GM10248 (cell line): Measurements from ENCODE around the gene DUSP8.

Experiments used
- CTCF ChIA-PET: fragments of 300-600 bp; sonication (Branson Sonifier 250); formaldehyde crosslinking; extraction: SDS; loops from one replicate; lab custom pipeline; 2021; ENCODE audit warnings: antibody characterized with exemption; lab: Yijun Ruan, JAX
- POLR2A ChIA-PET: fragments of 350-650 bp; sonication (Branson Sonifier 250); formaldehyde crosslinking; extraction: SDS; loops from one replicate; lab custom pipeline; 2020; ENCODE audit warnings: antibody characterized with exemption; lab: Yijun Ruan, JAX
- DNase-seq: peaks from one replicate; pipeline ENCODE4 v3.0.0; 2012; ENCODE audit errors: extremely low spot score
- CTCF ChIP-seq: IDR thresholded peaks from 2 replicates; pipeline ENCODE4 v1.5.1; 2012; ENCODE audit warnings: mild to moderate bottlenecking, low read depth; ENCODE audit errors: extremely low read depth, missing control alignments, control extremely low read depth

DUSP8 gene

GRCh38 chr11:1568441-1568911 lies 3.6 kb downstream of the DUSP8 start:
- DNase-seq, result no peak
- ChIA-PET POLR2A (no interaction called here), CTCF (interaction anchor here (1.3 kb wide), 1 partner anchor 29 kb away, joined by 3 read pairs; no protein-coding TSS in a partner anchor)
- TF ChIP-seq CTCF, result no peak

GRCh38 chr11:1567721-1568100 lies 4.4 kb downstream of the DUSP8 start:
- no peak for DNase-seq
- POLR2A ChIA-PET, result no interaction called here
- no peak for TF ChIP-seq CTCF
- CTCF ChIA-PET, result interaction anchor here (1.3 kb wide), 1 partner anchor 28 kb away, joined by 3 read pairs; no protein-coding TSS in a partner anchor

GRCh38 chr11:1567052-1567720 lies 4.9 kb downstream of the DUSP8 start:
- TF ChIP-seq CTCF, result no peak
- CTCF ChIA-PET, result interaction anchor here (1.3 to 1.4 kb wide), 2 partner anchors 21 to 28 kb away, joined by 3 read pairs; no protein-coding TSS in a partner anchor
- DNase-seq, result no peak
- POLR2A ChIA-PET, result no interaction called here

- ChIA-PET CTCF (interaction anchor here (1.4 to 2.9 kb wide), 2 partner anchors 8 to 20 kb away, joined by 3 to 26 read pairs; no protein-coding TSS in a partner anchor), POLR2A (no interaction called here)
- DNase-seq, result no peak
- no peak for TF ChIP-seq CTCF
Measured at GRCh38 chr11:1566381-1567051, 5.6 kb downstream of the DUSP8 start.

- no peak for DNase-seq
- CTCF ChIA-PET, result interaction anchor here (1.4 to 2.9 kb wide), 2 partner anchors 8 to 19 kb away, joined by 3 to 26 read pairs; no protein-coding TSS in a partner anchor
- TF ChIP-seq CTCF, result no peak
- POLR2A ChIA-PET, result no interaction called here
Measured at GRCh38 chr11:1565904-1566247, 6.2 kb downstream of the DUSP8 start.

- CTCF ChIA-PET, result interaction anchor here (1.4 to 2.9 kb wide), 2 partner anchors 9 to 19 kb away, joined by 3 to 26 read pairs; no protein-coding TSS in a partner anchor
- POLR2A ChIA-PET, result interaction anchor here (0.6 kb wide), 1 partner anchor 615 kb away, joined by 3 read pairs; no protein-coding TSS in a partner anchor
- DNase-seq, result no peak
- no peak for TF ChIP-seq CTCF
Measured at GRCh38 chr11:1565173-1565903, 6.7 kb downstream of the DUSP8 start.
